Smooth muscle cell (in vitro differentiated cells): ENCODE results near the gene CYP2D6. TPM values are rescaled to one million over a fixed set of nuclear protein-coding genes. Genes with fewer than 3 reads are reported as not detected.
"Not testable (repeated sequence)": the region's sequence is repeated elsewhere in the genome, so short reads cannot be mapped to it uniquely, and the experiment has no call there.

ENCODE experiments used
- DNase-seq: peaks from one replicate; lab custom pipeline; 2025; ENCODE audit not compliant: unreplicated experiment; lab: John Stamatoyannopoulos, UW
- H2AFZ ChIP-seq: fragments of 200-600 bp; sonication (generic); 2 replicates; pipeline ENCODE4 v1.6.0; 2016; ENCODE audit warnings: antibody characterized with exemption, low read depth, mild to moderate bottlenecking
- H3F3A ChIP-seq: fragments of 200-600 bp; sonication (generic); 2 replicates; pipeline ENCODE4 v1.6.0; 2017; ENCODE audit warnings: antibody characterized with exemption, low read depth
- H3K27ac ChIP-seq: fragments of 200-600 bp; sonication (generic); 2 replicates; pipeline ENCODE4 v1.5.1; 2016; ENCODE audit warnings: low read depth, mild to moderate bottlenecking
- H3K27me3 ChIP-seq: fragments of 200-600 bp; sonication (generic); 2 replicates; pipeline ENCODE4 v1.6.1; 2016; ENCODE audit warnings: low read depth, mild to moderate bottlenecking
- H3K36me3 ChIP-seq: fragments of 200-600 bp; sonication (generic); 2 replicates; pipeline ENCODE4 v1.5.1; 2016; ENCODE audit warnings: low read depth
- H3K4me1 ChIP-seq: fragments of 200-600 bp; sonication (generic); 2 replicates; pipeline ENCODE4 v1.5.1; 2016; ENCODE audit warnings: low read depth
- H3K4me2 ChIP-seq: fragments of 200-600 bp; sonication (generic); 2 replicates; pipeline ENCODE4 v1.6.0; 2016; ENCODE audit warnings: mild to moderate bottlenecking
- H3K4me3 ChIP-seq: fragments of 200-600 bp; sonication (generic); 2 replicates; pipeline ENCODE4 v1.5.1; 2016; ENCODE audit warnings: mild to moderate bottlenecking
- H3K79me2 ChIP-seq: fragments of 200-600 bp; sonication (generic); 2 replicates; pipeline ENCODE4 v1.6.0; 2016; ENCODE audit warnings: low read depth, mild to moderate bottlenecking
- H3K9ac ChIP-seq: fragments of 200-600 bp; sonication (generic); 2 replicates; pipeline ENCODE4 v1.6.0; 2016; ENCODE audit warnings: low read depth
- H3K9me3 ChIP-seq: fragments of 200-600 bp; sonication (generic); replicated peaks from 2 replicates; pipeline ENCODE4 v1.5.1; 2016; ENCODE audit warnings: low read depth
- H4K20me1 ChIP-seq: fragments of 200-600 bp; sonication (generic); 2 replicates; pipeline ENCODE4 v1.6.0; 2016; ENCODE audit warnings: low read depth
- WGBS: methylation state at CpG from one replicate; pipeline ENCODE4 v1.1.7; 2016; ENCODE audit warnings: low lambda C conversion rate; 5-methylcytosine and 5-hydroxymethylcytosine counted together
- polyA plus RNA-seq: library from polyadenylated mRNA; unstranded; fragments of >200 nt; fragmentation: Nextera tagmentation; extraction: Ambion mirVana; gene quantifications from 2 replicates; pipeline ENCODE4 v1.2.1, GENCODE V29; 2016
- total RNA-seq: library from RNA; depleted of rRNA; stranded (reverse); fragments of >200 nt; gene quantifications from 2 replicates; pipeline ENCODE4 v1.2.3, GENCODE V29; 2014
- TF ChIP-seq, protein P1 (sequence below): fragments of 200-600 bp; sonication (generic); IDR thresholded peaks from 2 replicates; pipeline ENCODE4 v1.5.1; 2017; ENCODE audit warnings: borderline replicate concordance, mild to moderate bottlenecking, antibody characterized with exemption; ENCODE audit not compliant: insufficient read depth, poor library complexity, severe bottlenecking

The CYP2D6 gene
- total and polyA plus RNA-seq, 2 experiments from 2014 or later, result 0.41 to 0.63 TPM

DNA sequence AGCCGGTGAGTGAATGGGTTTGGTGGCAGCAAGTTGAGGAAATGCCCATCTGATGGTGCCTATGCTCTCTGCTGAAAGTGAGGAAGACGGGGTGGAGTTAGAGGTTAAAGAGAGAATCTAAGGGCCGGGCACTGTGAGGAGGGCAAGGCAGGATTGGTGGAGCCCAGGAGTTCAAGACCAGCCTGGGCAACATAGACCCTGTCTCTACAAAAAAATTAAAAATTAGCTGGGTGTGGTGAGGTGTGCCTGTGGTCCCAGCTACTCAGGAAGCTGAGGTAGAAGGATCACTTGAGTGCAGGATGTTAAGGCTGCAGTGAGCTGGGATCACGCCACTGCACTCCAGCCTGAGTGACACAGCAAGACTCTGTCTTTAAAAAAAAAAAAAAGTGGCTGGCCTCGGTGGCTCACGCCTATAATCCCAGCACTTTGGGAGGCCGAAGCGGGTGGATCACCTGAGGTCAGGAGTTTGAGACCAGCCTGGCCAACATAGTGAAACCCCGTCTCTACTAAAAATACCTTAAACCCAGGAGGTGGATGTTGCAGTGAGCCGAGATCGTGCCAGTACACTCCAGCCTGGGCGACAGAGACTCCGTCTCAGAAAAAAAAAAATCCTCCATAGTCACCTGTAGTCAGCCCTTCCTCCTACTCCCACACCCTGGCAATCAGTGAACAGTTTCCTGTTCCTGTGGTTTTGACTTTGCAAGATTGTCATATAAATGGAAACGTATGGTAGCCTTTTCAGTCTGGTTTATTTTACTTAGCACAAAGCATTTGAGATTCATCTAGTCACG lies 10.2 kb downstream of the CYP2D6 start:
- H2AFZ ChIP-seq, H3K4me1 ChIP-seq, H3K27me3 ChIP-seq, H3K4me3 ChIP-seq, H3K4me2 ChIP-seq, H4K20me1 ChIP-seq, H3K9ac ChIP-seq, H3K36me3 ChIP-seq, H3K79me2 ChIP-seq, H3F3A ChIP-seq, H3K9me3 ChIP-seq, DNase-seq, H3K27ac ChIP-seq: not testable (repeated sequence)
- 87% methylated on average over 15 of the region's 15 CpGs for WGBS

DNA sequence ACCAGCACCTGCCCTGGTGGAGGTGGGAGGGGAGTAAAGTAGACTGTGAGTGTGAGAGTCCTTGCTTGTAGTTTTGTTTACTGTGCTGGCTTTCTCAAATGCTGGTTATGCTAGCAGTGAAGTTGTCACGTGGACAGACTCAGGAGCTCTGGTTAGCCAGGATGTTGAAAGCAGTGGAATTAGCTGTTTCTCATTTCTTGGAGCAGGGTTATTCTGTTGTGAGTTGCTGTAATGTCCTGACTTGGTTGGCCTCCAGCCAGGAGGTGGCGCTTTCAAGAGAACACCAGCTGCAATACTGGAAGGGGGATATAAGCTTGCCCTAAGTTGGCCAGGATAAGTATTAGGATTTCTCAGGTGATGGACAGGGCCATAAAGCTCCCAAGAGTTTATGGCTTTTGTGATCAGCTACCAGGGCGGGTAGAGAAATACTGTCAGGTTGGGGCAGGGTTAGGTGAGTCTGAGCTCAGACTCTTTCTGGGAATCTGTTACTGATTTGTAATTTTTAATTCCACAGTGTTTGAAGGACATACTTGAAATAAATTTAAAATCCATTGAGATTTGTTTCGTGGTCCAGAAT lies 13.7 kb downstream of the CYP2D6 start:
- Histone ChIP-seq H3F3A (no peaks in the 10 kb centered on the region), H3K4me1 (peaks cover 5% of the 10 kb centered on the region), H3K4me2 (no peak overlapping the region), H3K27ac (no peak overlapping the region), H3K79me2 (no peaks in the 10 kb centered on the region), H3K27me3 (no peaks in the 10 kb centered on the region), H3K9me3 (no peaks in the 10 kb centered on the region), H3K9ac (no peak overlapping the region), H2AFZ (no peak overlapping the region), H4K20me1 (no peaks in the 10 kb centered on the region), H3K36me3 (no peaks in the 10 kb centered on the region), H3K4me3 (no peak overlapping the region)
- DNase-seq, result no peak
- TF ChIP-seq, protein P1, sequence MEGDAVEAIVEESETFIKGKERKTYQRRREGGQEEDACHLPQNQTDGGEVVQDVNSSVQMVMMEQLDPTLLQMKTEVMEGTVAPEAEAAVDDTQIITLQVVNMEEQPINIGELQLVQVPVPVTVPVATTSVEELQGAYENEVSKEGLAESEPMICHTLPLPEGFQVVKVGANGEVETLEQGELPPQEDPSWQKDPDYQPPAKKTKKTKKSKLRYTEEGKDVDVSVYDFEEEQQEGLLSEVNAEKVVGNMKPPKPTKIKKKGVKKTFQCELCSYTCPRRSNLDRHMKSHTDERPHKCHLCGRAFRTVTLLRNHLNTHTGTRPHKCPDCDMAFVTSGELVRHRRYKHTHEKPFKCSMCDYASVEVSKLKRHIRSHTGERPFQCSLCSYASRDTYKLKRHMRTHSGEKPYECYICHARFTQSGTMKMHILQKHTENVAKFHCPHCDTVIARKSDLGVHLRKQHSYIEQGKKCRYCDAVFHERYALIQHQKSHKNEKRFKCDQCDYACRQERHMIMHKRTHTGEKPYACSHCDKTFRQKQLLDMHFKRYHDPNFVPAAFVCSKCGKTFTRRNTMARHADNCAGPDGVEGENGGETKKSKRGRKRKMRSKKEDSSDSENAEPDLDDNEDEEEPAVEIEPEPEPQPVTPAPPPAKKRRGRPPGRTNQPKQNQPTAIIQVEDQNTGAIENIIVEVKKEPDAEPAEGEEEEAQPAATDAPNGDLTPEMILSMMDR, result no peak
- WGBS, result 53% methylated on average over 4 of the region's 4 CpGs

DNA sequence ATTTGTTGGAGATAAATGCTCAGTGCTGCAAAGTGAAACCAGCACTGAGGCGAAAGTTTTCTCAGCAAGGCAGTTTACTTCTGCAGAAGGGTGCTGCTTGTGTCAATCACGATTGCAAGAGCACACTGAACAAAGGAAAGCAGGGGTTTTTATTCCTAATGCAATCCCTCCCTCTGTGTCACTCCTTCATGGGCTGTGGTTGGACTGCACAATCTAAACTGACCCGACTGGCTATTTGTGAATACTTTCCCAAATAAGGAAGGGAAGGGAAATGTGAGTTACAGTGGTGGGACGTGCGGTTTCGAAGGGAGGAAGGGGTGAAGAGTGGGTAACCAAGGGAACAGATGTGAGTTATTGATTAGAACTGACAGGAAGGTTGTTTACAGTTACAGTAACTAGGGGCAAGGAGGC lies 15.2 kb downstream of the CYP2D6 start:
- Histone ChIP-seq H3K27ac (peak overlapping the region; percentile 72), H3K4me2 (peak overlapping the region; percentile 77), H3K4me3 (peak overlapping the region; percentile 24), H3K9ac (peak overlapping the region; percentile 58)
- DNase-seq, H4K20me1 ChIP-seq, H3F3A ChIP-seq, H3K9me3 ChIP-seq, H3K79me2 ChIP-seq, H3K36me3 ChIP-seq, H3K27me3 ChIP-seq, H2AFZ ChIP-seq, H3K4me1 ChIP-seq: not testable (repeated sequence)
- 32% methylated on average over 6 of the region's 6 CpGs for WGBS

DNA sequence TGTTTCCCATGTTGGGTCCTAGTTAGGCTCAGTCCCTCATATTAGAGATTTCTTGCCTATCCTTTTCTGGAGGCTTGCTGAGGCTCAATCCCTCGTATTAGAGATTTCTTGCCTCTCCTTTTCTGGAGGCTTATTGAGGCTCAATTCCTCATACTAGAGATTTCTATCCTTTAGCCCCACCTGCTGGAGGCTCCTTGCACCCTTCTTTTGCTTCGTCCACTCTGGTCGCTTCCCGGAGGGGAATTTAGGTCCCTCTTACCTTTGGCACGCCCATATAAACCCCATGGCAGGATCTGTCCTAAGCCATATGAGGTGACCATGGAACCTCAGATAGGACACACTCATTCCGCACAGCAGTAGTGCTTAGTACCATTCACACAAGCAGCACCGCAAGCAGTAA lies 15.9 kb downstream of the CYP2D6 start:
- peaks cover 7% of the 10 kb centered on the region for H4K20me1 ChIP-seq
- no peaks in the 10 kb centered on the region for H3K79me2 ChIP-seq
- H2AFZ ChIP-seq, result no peak overlapping the region
- no peaks in the 10 kb centered on the region for H3K9me3 ChIP-seq
- no peak for DNase-seq
- no peaks in the 10 kb centered on the region for H3K36me3 ChIP-seq
- H3K4me1 ChIP-seq, result peaks cover 8% of the 10 kb centered on the region
- H3K27ac ChIP-seq, result peak overlapping the region; percentile 72
- no peaks in the 10 kb centered on the region for H3F3A ChIP-seq
- H3K9ac ChIP-seq, result peak overlapping the region; percentile 58
- TF ChIP-seq, protein P1, result peak; percentile 59
- H3K4me3 ChIP-seq, result peak overlapping the region; percentile 24
- peak overlapping the region; percentile 77 for H3K4me2 ChIP-seq
- WGBS, result 21% methylated on average over 7 of the region's 7 CpGs
- no peaks in the 10 kb centered on the region for H3K27me3 ChIP-seq

DNA sequence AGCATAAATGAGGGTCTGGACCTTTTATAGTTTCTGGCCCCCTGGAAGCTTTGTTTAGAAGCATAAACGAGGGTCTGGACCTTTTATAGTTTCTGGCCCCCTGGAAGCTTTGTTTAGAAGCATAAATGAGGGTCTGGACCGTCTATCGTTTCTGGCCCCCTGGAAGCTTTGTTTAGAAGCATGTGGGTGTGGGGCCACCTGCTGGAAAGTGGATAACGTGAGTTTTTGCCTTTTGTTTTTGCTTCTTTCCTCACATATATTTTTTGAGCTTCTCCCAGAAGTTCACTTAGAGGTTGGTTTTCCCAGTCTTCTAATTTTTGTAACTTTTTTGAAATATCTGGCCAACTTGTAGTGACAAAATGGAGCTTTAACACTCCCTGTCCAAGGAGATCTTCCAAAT lies 17.8 kb downstream of the CYP2D6 start:
- not testable (repeated sequence) for DNase-seq, H3K4me3 ChIP-seq, H3K4me1 ChIP-seq, H3K79me2 ChIP-seq, H3K9me3 ChIP-seq, H3K9ac ChIP-seq, H3K27ac ChIP-seq, H2AFZ ChIP-seq, H3K27me3 ChIP-seq, H3K36me3 ChIP-seq, H4K20me1 ChIP-seq, H3F3A ChIP-seq
- 10% methylated on average over 4 of the region's 4 CpGs for WGBS
- peak overlapping the region; percentile 0 for H3K4me2 ChIP-seq
